ENCODE results near the gene ZNF282.

DNA sequence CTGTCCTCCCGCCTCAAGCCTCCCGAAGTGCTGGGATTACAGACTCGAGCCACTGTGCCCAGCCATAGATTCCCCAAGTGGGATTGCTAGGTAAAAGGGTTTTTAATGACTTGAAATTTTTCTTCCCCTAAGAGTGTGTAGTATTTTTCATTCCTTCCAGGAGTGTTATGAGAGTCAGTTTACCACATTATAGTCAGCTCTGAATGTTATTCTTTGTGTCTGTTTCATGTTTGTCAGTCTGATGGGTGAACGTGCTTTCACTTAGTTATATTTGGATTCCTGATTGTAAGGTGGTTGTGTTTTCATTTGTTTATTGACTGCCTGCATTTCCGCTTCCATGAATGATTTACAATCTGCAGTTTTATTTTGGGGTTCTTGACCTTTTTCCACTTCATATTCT lies 50.4 kb downstream of the ZNF282 start:
- TF ChIP-seq EP300 (IDR thresholded peaks at IDR 0.05; ENCODE audit: low read depth) (no peak), POLR2AphosphoS5 (IDR thresholded peaks at IDR 0.05) (no peak), POLR2A (IDR thresholded peaks at IDR 0.05) (no peak)
- TF ChIP-seq, protein P1, sequence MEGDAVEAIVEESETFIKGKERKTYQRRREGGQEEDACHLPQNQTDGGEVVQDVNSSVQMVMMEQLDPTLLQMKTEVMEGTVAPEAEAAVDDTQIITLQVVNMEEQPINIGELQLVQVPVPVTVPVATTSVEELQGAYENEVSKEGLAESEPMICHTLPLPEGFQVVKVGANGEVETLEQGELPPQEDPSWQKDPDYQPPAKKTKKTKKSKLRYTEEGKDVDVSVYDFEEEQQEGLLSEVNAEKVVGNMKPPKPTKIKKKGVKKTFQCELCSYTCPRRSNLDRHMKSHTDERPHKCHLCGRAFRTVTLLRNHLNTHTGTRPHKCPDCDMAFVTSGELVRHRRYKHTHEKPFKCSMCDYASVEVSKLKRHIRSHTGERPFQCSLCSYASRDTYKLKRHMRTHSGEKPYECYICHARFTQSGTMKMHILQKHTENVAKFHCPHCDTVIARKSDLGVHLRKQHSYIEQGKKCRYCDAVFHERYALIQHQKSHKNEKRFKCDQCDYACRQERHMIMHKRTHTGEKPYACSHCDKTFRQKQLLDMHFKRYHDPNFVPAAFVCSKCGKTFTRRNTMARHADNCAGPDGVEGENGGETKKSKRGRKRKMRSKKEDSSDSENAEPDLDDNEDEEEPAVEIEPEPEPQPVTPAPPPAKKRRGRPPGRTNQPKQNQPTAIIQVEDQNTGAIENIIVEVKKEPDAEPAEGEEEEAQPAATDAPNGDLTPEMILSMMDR (IDR thresholded peaks at IDR 0.05) = no peak
